Liver (tissue), 9 donors: ENCODE data around the gene RAB11FIP5. TPM values are rescaled to one million over a fixed set of nuclear protein-coding genes. Genes with fewer than 3 reads are reported as not detected.
A peak's percentile ranks its signal among the peaks of the same experiment; 100 is the strongest.

Experiments used
- DNase-seq: peaks from one replicate; pipeline ENCODE4 v3.0.0-alpha.2; 2017; ENCODE audit warnings: low spot score
- H3K27ac ChIP-seq, 2 donors: one replicate each; pipeline ENCODE4 v1.7.0; 2013; ENCODE audit warnings: inconsistent platforms in 2 of 2, low read length in 2 of 2, control low read depth in 1 of 2, low read depth in 1 of 2, mild to moderate bottlenecking in 1 of 2
- H3K27me3 ChIP-seq, 4 donors: one replicate each; pipeline versions ENCODE4 v1.6.1 to v1.7.0; 2013; ENCODE audit warnings: low read length in 3 of 4, inconsistent platforms in 1 of 4, mild to moderate bottlenecking in 1 of 4, moderate library complexity in 1 of 4; ENCODE audit not compliant: control insufficient read depth in 4 of 4, insufficient read depth in 4 of 4
- H3K36me3 ChIP-seq, 4 donors: one replicate each; pipeline versions ENCODE4 v1.6.1 to v1.7.0; 2013; ENCODE audit warnings: low read length in 3 of 4, mild to moderate bottlenecking in 3 of 4, low read depth in 1 of 4, moderate library complexity in 1 of 4; ENCODE audit not compliant: control insufficient read depth in 4 of 4, insufficient read depth in 3 of 4
- H3K4me1 ChIP-seq, 4 donors: one replicate each; pipeline versions ENCODE4 v1.6.1 to v1.7.0; 2013; ENCODE audit warnings: low read length in 3 of 4, mild to moderate bottlenecking in 3 of 4, moderate library complexity in 1 of 4; ENCODE audit not compliant: control insufficient read depth in 4 of 4, insufficient read depth in 4 of 4
- H3K4me3 ChIP-seq, 3 donors: one replicate each; pipeline versions ENCODE4 v1.6.1 to v1.7.0; 2013; ENCODE audit warnings: low read length in 3 of 3, control low read depth in 1 of 3, low read depth in 1 of 3, mild to moderate bottlenecking in 1 of 3
- H3K9ac ChIP-seq, 2 donors: one replicate each; pipeline ENCODE4 v1.7.0; 2013; ENCODE audit warnings: low read length in 2 of 2, mild to moderate bottlenecking in 2 of 2, moderate library complexity in 2 of 2, control low read depth in 1 of 2, low read depth in 1 of 2
- H3K9me3 ChIP-seq, 4 donors: one replicate each; pipeline versions ENCODE4 v1.6.1 to v1.7.0; 2013; ENCODE audit warnings: low read length in 3 of 4; ENCODE audit not compliant: control insufficient read depth in 4 of 4
- EGR1 ChIP-seq, 2 donors: IDR thresholded peaks; 2 replicates each; pipeline ENCODE4 v1.6.1; 2016 to 2018; ENCODE audit warnings: antibody characterized with exemption in 2 of 2, low read depth in 2 of 2
- FOXA1 ChIP-seq: IDR thresholded peaks from 2 replicates; pipeline ENCODE4 v1.6.1; 2016; ENCODE audit warnings: antibody characterized with exemption
- FOXA2 ChIP-seq: IDR thresholded peaks from 2 replicates; pipeline ENCODE4 v1.6.1; 2016; ENCODE audit warnings: antibody characterized with exemption
- GABPA ChIP-seq, 2 donors: IDR thresholded peaks in 1 of 2; conservative IDR thresholded peaks in 1 of 2; 2 replicates each; pipeline ENCODE4 v1.6.1; 2016; ENCODE audit warnings: antibody characterized with exemption in 2 of 2, mild to moderate bottlenecking in 1 of 2, moderate library complexity in 1 of 2
- HNF4G ChIP-seq: IDR thresholded peaks from 2 replicates; pipeline ENCODE4 v1.6.1; 2016; ENCODE audit warnings: antibody characterized with exemption
- MAX ChIP-seq: IDR thresholded peaks from 2 replicates; pipeline ENCODE4 v1.6.1; 2016; ENCODE audit warnings: antibody characterized with exemption
- NR2F2 ChIP-seq: IDR thresholded peaks from 2 replicates; pipeline ENCODE4 v1.6.1; 2016; ENCODE audit warnings: antibody characterized with exemption
- RAD21 ChIP-seq, 2 donors: IDR thresholded peaks; 2 replicates each; pipeline ENCODE4 v1.6.1; 2016; ENCODE audit warnings: antibody characterized with exemption in 2 of 2, mild to moderate bottlenecking in 2 of 2
- REST ChIP-seq: IDR thresholded peaks from 2 replicates; pipeline ENCODE4 v1.6.1; 2016; ENCODE audit warnings: antibody characterized with exemption, mild to moderate bottlenecking
- RXRA ChIP-seq, 2 donors: IDR thresholded peaks; 2 replicates each; pipeline ENCODE4 v1.6.1; 2017 to 2018; ENCODE audit warnings: antibody characterized with exemption in 2 of 2, mild to moderate bottlenecking in 1 of 2
- YY1 ChIP-seq: IDR thresholded peaks from 2 replicates; pipeline ENCODE4 v1.6.1; 2016; ENCODE audit warnings: antibody characterized with exemption, mild to moderate bottlenecking
- WGBS: extraction: QIAGEN DNeasy Blood & Tissue Kit; methylation state at CpG from one replicate; pipeline ENCODE4 v1.1.7; 2013; 5-methylcytosine and 5-hydroxymethylcytosine counted together
- polyA plus RNA-seq, 2 donors: library from polyadenylated mRNA; stranded (reverse) in 1 of 2; unstranded in 1 of 2; fragments of 200-250 nt in 1 of 2; fragments of >200 nt in 1 of 2; fragmentation: Nextera tagmentation in 1 of 2; extraction: Ambion mirVana in 1 of 2; gene quantifications; one replicate each; pipeline versions ENCODE4 v1.2.1 to v1.2.3, GENCODE V29; 2013 to 2015
- total RNA-seq, 2 donors: library from RNA; depleted of rRNA; stranded (reverse); fragments of >200 nt; gene quantifications; one replicate each; pipeline ENCODE4 v1.2.3, GENCODE V29; 2014
- TF ChIP-seq, protein P1 (sequence below): fragments of 150-350 bp; IDR thresholded peaks from 2 replicates; pipeline ENCODE4 v1.5.1; 2017; ENCODE audit warnings: improper control_type of control experiment, low read depth, low read length; ENCODE audit not compliant: missing input control
- TF ChIP-seq, protein P2 (sequence below): IDR thresholded peaks from 2 replicates; pipeline ENCODE4 v1.6.1; 2016; ENCODE audit warnings: antibody characterized with exemption
- TF ChIP-seq, protein P3 (sequence below): IDR thresholded peaks from 2 replicates; pipeline ENCODE4 v1.6.1; 2016; ENCODE audit warnings: antibody characterized with exemption
- donor health status: healthy.
- donor health status: healthy.
- donor health status: healthy.
- donor health status: healthy.
- donor health status: healthy.

RAB11FIP5 gene
- total and polyA plus RNA-seq, 4 donors, result 2.8 to 8.1 (median 5.4) TPM

DNA sequence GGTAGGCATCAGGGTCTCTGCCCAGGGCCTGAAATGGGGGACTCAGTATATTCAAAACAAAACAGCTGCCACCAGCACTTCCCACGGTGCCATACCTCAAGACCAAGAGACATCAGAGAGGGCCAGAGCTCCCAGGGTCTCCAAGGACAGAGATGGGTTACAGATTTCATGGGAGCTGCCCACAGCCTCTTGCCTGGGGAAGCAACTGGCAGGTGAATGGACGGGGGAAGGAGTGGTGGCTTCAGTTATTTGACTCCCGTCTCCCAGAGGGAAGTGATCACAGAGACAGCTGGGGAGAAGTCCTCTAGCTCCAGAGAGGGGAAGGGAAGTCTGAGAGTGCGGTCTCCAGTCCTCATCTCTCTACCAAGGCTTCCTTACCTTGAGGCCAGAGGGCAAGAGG is 25.4 kb downstream of the RAB11FIP5 start:
- WGBS, result 93% methylated on average over 4 of the region's 4 CpGs
- Histone ChIP-seq H3K4me3 (no peak overlapping the region), H3K27me3 (no peaks in the 10 kb centered on the region), H3K9me3 (no peaks in the 10 kb centered on the region), H3K9ac (no peak overlapping the region), H3K27ac (no peak overlapping the region), H3K4me1 (peaks cover 0 to 7% (median 3%) of the 10 kb centered on the region in 4 donors), H3K36me3 (peaks cover 0 to 6% (median 0%) of the 10 kb centered on the region in 4 donors)
- DNase-seq, result no peak
- no peak for TF ChIP-seq FOXA1
- TF ChIP-seq NR2F2, result no peak
- no peak for TF ChIP-seq EGR1 (IDR thresholded peaks at IDR 0.05; ENCODE audit: low read depth in 2 of 2)
- TF ChIP-seq RXRA (IDR thresholded peaks at IDR 0.05), result no peak
- TF ChIP-seq HNF4G, result no peak
- no peak for TF ChIP-seq MAX
- TF ChIP-seq FOXA2, result no peak
- no peak for TF ChIP-seq REST
- TF ChIP-seq YY1, result no peak

GRCh38 chr2:73085691-73086090 is 27.1 kb downstream of the RAB11FIP5 start:
- Histone ChIP-seq H3K9ac (no peak overlapping the region), H3K4me1 (peaks cover 0 to 7% (median 2%) of the 10 kb centered on the region in 4 donors), H3K4me3 (no peak overlapping the region), H3K9me3 (no peaks in the 10 kb centered on the region), H3K27ac (no peak overlapping the region), H3K36me3 (peaks cover 0 to 6% (median 0%) of the 10 kb centered on the region in 4 donors), H3K27me3 (no peaks in the 10 kb centered on the region)
- WGBS, result 17% methylated on average over 6 of the region's 6 CpGs
- no peak for TF ChIP-seq YY1
- TF ChIP-seq, protein P1, sequence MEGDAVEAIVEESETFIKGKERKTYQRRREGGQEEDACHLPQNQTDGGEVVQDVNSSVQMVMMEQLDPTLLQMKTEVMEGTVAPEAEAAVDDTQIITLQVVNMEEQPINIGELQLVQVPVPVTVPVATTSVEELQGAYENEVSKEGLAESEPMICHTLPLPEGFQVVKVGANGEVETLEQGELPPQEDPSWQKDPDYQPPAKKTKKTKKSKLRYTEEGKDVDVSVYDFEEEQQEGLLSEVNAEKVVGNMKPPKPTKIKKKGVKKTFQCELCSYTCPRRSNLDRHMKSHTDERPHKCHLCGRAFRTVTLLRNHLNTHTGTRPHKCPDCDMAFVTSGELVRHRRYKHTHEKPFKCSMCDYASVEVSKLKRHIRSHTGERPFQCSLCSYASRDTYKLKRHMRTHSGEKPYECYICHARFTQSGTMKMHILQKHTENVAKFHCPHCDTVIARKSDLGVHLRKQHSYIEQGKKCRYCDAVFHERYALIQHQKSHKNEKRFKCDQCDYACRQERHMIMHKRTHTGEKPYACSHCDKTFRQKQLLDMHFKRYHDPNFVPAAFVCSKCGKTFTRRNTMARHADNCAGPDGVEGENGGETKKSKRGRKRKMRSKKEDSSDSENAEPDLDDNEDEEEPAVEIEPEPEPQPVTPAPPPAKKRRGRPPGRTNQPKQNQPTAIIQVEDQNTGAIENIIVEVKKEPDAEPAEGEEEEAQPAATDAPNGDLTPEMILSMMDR, result peak; percentile 96
- peak; percentile 96 for TF ChIP-seq RAD21 (IDR thresholded peaks at IDR 0.05)
- TF ChIP-seq, protein P2, sequence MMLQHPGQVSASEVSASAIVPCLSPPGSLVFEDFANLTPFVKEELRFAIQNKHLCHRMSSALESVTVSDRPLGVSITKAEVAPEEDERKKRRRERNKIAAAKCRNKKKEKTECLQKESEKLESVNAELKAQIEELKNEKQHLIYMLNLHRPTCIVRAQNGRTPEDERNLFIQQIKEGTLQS, result no peak
- no peak for TF ChIP-seq GABPA (IDR thresholded peaks at IDR 0.05 in 1 of 2, conservative IDR thresholded peaks at IDR 0.05 in 1 of 2)
- no peak for TF ChIP-seq REST
- no peak for TF ChIP-seq HNF4G
- TF ChIP-seq, protein P3, sequence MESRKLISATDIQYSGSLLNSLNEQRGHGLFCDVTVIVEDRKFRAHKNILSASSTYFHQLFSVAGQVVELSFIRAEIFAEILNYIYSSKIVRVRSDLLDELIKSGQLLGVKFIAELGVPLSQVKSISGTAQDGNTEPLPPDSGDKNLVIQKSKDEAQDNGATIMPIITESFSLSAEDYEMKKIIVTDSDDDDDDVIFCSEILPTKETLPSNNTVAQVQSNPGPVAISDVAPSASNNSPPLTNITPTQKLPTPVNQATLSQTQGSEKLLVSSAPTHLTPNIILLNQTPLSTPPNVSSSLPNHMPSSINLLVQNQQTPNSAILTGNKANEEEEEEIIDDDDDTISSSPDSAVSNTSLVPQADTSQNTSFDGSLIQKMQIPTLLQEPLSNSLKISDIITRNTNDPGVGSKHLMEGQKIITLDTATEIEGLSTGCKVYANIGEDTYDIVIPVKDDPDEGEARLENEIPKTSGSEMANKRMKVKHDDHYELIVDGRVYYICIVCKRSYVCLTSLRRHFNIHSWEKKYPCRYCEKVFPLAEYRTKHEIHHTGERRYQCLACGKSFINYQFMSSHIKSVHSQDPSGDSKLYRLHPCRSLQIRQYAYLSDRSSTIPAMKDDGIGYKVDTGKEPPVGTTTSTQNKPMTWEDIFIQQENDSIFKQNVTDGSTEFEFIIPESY, result no peak
- DNase-seq, result peak; percentile 84
